ENCODE data around the gene ABCC3. TPM values are rescaled to one million over a fixed set of nuclear protein-coding genes. Genes with fewer than 3 reads are reported as not detected.
A peak's percentile ranks its signal among the peaks of the same experiment; 100 is the strongest.

Gene ABCC3
- total RNA-seq, 1 donor from 2014 or later: 13.3 TPM

- TF ChIP-seq CTCF (conservative IDR thresholded peaks at IDR 0.05): no peak
- Mint-ChIP-seq H3K4me1 (ENCODE audit: unreplicated experiment) (peaks cover 52% of the 10 kb centered on the region), H3K9me3 (no peaks in the 10 kb centered on the region), H3K36me3 (peaks cover 7% of the 10 kb centered on the region), H3K4me3 (peak overlapping the region; percentile 66), H3K27ac (peak overlapping the region; percentile 88), H3K27me3 (no peaks in the 10 kb centered on the region)
- no peak for DNase-seq (ENCODE audit: extremely low spot score, unreplicated experiment)
These were observed 57.9 kb downstream of the ABCC3 start for GRCh38 chr17:50692448-50693035.

- peaks cover 7% of the 10 kb centered on the region for H3K36me3 Mint-ChIP-seq
- H3K4me1 Mint-ChIP-seq (ENCODE audit: unreplicated experiment): peaks cover 52% of the 10 kb centered on the region
- H3K4me3 Mint-ChIP-seq: peak overlapping the region; percentile 66
- H3K27ac Mint-ChIP-seq: peak overlapping the region; percentile 88
- no peaks in the 10 kb centered on the region for H3K9me3 Mint-ChIP-seq
- DNase-seq (ENCODE audit: extremely low spot score, unreplicated experiment): no peak
- H3K27me3 Mint-ChIP-seq: no peaks in the 10 kb centered on the region
- no peak for TF ChIP-seq CTCF (conservative IDR thresholded peaks at IDR 0.05)
These were observed 58.5 kb downstream of the ABCC3 start for GRCh38 chr17:50693036-50693682.

- Mint-ChIP-seq H3K27ac (no peak overlapping the region), H3K4me3 (no peak overlapping the region), H3K4me1 (ENCODE audit: unreplicated experiment) (peaks cover 33% of the 10 kb centered on the region), H3K36me3 (peaks cover 17% of the 10 kb centered on the region), H3K9me3 (no peaks in the 10 kb centered on the region), H3K27me3 (no peaks in the 10 kb centered on the region)
- TF ChIP-seq CTCF (conservative IDR thresholded peaks at IDR 0.05): no peak
- no peak for DNase-seq (ENCODE audit: extremely low spot score, unreplicated experiment)
These were observed 61.7 kb downstream of the ABCC3 start for GRCh38 chr17:50696365-50696879.

GRCh38 chr17:50697062-50697461 lies 62.4 kb downstream of the ABCC3 start:
- peaks cover 17% of the 10 kb centered on the region for H3K36me3 Mint-ChIP-seq

GRCh38 chr17:50697663-50698272 lies 63.1 kb downstream of the ABCC3 start:
- H3K36me3 Mint-ChIP-seq: peaks cover 17% of the 10 kb centered on the region
- no peak for TF ChIP-seq CTCF (conservative IDR thresholded peaks at IDR 0.05)
- no peaks in the 10 kb centered on the region for H3K9me3 Mint-ChIP-seq
- H3K4me1 Mint-ChIP-seq (ENCODE audit: unreplicated experiment): peaks cover 20% of the 10 kb centered on the region
- no peak overlapping the region for H3K27ac Mint-ChIP-seq
- H3K27me3 Mint-ChIP-seq: no peaks in the 10 kb centered on the region
- DNase-seq (ENCODE audit: extremely low spot score, unreplicated experiment): no peak
- no peak overlapping the region for H3K4me3 Mint-ChIP-seq

More at GRCh38 chr17:50697062-50697461, 62.4 kb downstream of the ABCC3 start:
- no peak for DNase-seq (ENCODE audit: extremely low spot score, unreplicated experiment)
- no peak for TF ChIP-seq CTCF (conservative IDR thresholded peaks at IDR 0.05)
- no peak overlapping the region for H3K27ac Mint-ChIP-seq
- H3K9me3 Mint-ChIP-seq: no peaks in the 10 kb centered on the region
- no peaks in the 10 kb centered on the region for H3K27me3 Mint-ChIP-seq
- peaks cover 27% of the 10 kb centered on the region for H3K4me1 Mint-ChIP-seq (ENCODE audit: unreplicated experiment)
- H3K4me3 Mint-ChIP-seq: no peak overlapping the region
